ENCODE measurements around the gene AADACL4.
"Not testable (repeated sequence)": the region's sequence is repeated elsewhere in the genome, so short reads cannot be mapped to it uniquely, and the experiment has no call there.

AADACL4 gene

GRCh38 chr1:12661606-12662219 lies 17.8 kb downstream of the AADACL4 start:
- no peak for DNase-seq

- DNase-seq = no peak
Measured at GRCh38 chr1:12662556-12662955, 18.7 kb downstream of the AADACL4 start.

- no peak for DNase-seq
Measured at GRCh38 chr1:12665511-12665910, 21.6 kb downstream of the AADACL4 start.

- no peak for DNase-seq
Measured at GRCh38 chr1:12666141-12666735, 22.4 kb downstream of the AADACL4 start.

- no peak for DNase-seq
Measured at GRCh38 chr1:12669529-12670068, 25.7 kb downstream of the AADACL4 start.

GRCh38 chr1:12674358-12674757 lies 30.5 kb downstream of the AADACL4 start:
- no peak for DNase-seq

GRCh38 chr1:12676122-12676521 lies 32.2 kb downstream of the AADACL4 start:
- DNase-seq = not testable (repeated sequence)

- peak; percentile 28 for DNase-seq
Measured at GRCh38 chr1:12677565-12677964, 33.7 kb downstream of the AADACL4 start.

GRCh38 chr1:12678350-12678749 lies 34.5 kb downstream of the AADACL4 start:
- DNase-seq = no peak

- DNase-seq = no peak
Measured at GRCh38 chr1:12678820-12679219, 34.9 kb downstream of the AADACL4 start.

- DNase-seq = no peak
Measured at GRCh38 chr1:12690156-12690555, 46.3 kb downstream of the AADACL4 start.

GRCh38 chr1:12692967-12693782 lies 49.3 kb downstream of the AADACL4 start:
- DNase-seq = no peak

GRCh38 chr1:12696658-12697057 lies 52.8 kb downstream of the AADACL4 start:
- no peak for DNase-seq

- no peak for DNase-seq
Measured at GRCh38 chr1:12697397-12697796, 53.5 kb downstream of the AADACL4 start.

- DNase-seq = no peak
Measured at GRCh38 chr1:12703821-12704451, 60.1 kb downstream of the AADACL4 start.

GRCh38 chr1:12706061-12706460 lies 62.2 kb downstream of the AADACL4 start:
- DNase-seq = no peak

GRCh38 chr1:12708396-12709090 lies 64.7 kb downstream of the AADACL4 start:
- DNase-seq = no peak

- no peak for DNase-seq
Measured at GRCh38 chr1:12709091-12709491, 65.2 kb downstream of the AADACL4 start.

- no peak for DNase-seq
Measured at GRCh38 chr1:12709696-12710095, 65.8 kb downstream of the AADACL4 start.

GRCh38 chr1:12711536-12711935 lies 67.7 kb downstream of the AADACL4 start:
- DNase-seq = no peak

GRCh38 chr1:12712076-12712475 lies 68.2 kb downstream of the AADACL4 start:
- no peak for DNase-seq

- DNase-seq = no peak
Measured at GRCh38 chr1:12712929-12713328, 69.0 kb downstream of the AADACL4 start.

- not testable (repeated sequence) for DNase-seq
Measured at GRCh38 chr1:12713651-12714050, 69.8 kb downstream of the AADACL4 start.

Data from midbrain (tissue), 1 donor.